Inflammatory macrophage (primary cell): Measurements from ENCODE around the gene MARK2.

Experiments
- DNase-seq, 2 donors: peaks; one replicate each; pipeline ENCODE4 v3.0.0-alpha.2; 2020 to 2022

The MARK2 gene

GRCh38 chr11:63829823-63830489 is 9.0 kb upstream of the MARK2 start:
- no peak for DNase-seq

- DNase-seq = no peak
These were observed 7.6 kb upstream of the MARK2 start for GRCh38 chr11:63831326-63831725.

DNA sequence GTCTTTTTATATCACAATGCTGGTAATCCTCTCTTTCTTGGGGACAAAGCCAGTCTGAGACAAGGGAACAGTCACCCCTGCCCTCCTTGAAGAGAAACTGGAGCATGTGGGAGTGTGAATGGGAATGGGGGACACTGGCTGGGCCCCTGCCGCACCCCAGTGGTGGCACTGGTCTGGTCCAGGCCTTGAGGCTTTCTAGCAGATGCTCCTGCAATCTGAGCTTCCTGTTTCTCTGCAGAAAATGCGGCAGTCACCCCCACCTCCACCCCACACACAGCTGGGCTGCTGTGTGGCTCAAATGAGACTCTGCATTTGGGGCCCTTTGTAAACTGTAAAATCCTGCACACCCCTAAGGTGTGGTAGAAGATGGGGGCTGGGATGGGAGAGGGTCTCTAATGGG is 6.6 kb upstream of the MARK2 start:
- peak; percentile 56 to 79 for DNase-seq

- no peak for DNase-seq
These were observed 5.9 kb upstream of the MARK2 start for GRCh38 chr11:63833048-63833447.

DNA sequence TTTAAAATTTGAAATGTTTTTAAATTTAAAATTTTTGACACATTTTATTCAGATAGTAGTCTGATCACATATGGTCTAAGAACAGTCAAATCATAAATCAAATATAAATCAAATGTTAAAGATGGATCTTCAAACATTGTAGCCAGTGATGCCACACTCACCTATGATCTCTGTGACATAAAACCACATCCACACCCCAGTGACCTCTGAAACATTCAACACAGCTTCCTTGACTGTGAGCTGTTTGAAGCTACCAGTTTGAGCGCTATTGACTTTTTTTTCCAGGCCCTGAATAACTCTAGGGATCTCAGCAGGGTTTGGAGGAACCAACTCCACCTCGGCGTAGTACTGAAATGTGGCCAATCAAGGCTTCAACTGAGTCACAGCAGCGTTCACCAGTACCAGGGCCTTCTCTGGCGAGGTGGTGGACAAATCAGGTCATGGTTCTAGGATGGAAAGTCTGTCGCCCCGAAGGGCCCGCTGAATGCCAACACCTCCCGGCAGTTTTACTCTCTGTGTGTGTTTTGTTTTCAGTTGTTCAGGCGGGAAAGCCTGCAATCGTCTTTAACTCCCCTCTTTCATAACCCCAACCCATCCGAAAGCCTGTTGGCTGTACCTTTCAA is 4.3 kb upstream of the MARK2 start:
- DNase-seq = no peak

DNA sequence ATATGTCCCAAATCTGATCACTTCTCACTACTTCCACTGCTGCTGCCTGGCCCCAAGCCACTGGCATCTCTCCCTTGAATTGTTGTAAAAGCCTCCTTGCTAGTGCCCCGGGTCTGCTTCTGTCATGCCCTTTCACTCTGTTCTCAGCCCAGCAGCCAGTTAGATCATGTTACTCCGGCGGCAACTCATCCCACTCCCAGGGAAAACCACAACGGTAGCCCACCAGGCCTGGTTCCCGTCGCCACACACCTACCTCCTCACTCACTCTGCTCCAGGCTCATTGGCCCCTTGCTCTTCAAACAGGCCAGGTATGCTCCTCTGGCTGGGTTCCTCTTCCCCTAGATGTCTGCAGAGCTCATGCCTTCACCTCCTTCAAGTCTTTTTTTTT is 3.8 kb upstream of the MARK2 start:
- DNase-seq = no peak

DNA sequence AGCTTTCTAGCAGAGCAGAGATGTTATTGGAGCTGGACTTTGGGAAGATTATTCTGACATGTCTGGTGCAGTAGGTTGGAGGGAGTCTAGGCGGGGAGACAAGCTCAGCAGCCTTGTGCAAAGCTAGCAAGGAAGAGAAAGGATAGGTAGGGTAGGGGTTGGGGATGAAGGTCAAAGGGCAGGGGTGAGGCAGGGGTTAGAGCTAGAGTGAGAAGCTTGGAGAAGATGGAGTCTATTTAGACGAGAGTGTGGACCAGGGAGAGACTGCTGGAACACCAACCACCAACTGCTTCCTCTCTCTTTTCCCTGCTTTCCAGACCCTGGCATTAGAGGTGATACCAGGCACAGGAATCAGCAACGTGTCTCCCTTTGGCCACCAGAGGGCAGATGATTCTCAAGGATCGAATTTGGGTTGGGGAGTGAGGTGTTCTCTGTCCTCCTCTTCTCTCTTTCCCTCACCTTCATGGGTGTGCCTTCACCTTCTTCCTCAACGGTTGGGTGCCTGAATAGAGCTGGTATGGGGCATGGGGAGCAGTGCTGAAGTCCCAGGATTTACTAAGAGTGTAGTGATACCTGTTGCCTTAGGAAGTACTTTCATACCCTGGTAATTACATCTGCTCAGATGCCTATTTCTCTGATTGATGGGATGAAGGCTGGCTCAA is 1.8 kb upstream of the MARK2 start:
- DNase-seq = peak; percentile 71 to 72

DNA sequence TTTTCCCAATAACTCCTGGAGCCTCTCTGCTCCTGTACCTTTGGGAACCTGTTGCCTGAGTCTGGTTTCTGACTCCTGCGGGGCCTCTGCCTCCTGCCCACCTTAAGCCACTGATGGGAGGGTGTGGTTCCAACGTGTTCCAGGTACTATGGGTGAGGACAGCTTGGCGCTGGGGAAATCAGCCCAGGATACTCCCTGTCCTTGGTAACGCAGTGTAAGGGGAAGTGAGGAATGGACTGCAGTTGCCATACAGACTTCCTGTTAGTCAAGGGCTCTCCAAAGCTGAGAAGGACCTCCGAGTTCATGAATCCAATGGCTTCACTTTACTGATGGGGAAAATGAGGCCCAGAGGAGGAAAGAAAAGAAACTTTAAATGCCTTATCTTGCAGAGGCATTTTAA is 1.2 kb upstream of the MARK2 start:
- peak; percentile 61 to 71 for DNase-seq

- DNase-seq = no peak
These were observed 696 bp upstream of the MARK2 start for GRCh38 chr11:63838150-63838677.

GRCh38 chr11:63839508-63840355 is 822 bp downstream of the MARK2 start:
- DNase-seq = peak; percentile 41

DNA sequence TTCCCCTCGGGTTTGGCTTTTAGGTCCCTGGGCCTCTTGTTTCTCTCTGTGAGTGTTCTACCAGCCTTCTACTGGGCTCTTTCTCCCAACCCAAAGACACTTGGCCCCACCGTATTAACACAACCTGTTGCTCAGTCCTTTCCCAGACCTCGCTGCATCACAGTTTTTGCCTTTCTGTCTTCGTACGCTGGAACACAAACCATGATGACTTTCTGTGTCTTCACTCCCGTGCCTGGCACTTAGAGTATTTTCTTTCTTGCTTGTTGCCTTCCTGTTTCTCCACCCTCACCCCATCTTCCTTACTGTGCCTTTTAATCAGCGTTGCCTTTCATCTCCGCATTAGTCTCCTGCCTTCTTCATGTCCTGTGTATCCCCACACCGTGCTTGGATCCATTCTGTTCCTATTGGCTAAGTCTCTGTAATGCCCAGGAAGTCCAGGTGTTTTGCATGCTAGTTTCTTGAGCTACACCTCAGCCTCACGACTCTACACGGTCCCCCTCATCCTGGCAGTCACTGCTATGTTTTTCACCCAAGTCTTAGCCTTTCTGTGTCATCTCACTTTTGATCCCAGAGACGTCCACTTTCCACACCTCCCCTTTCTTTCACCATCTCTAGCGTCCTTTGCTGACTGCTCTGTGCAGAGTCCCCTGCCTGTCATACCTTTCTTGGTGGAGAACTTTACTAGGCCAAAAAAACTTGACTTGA is 1.6 kb downstream of the MARK2 start:
- DNase-seq = no peak

DNA sequence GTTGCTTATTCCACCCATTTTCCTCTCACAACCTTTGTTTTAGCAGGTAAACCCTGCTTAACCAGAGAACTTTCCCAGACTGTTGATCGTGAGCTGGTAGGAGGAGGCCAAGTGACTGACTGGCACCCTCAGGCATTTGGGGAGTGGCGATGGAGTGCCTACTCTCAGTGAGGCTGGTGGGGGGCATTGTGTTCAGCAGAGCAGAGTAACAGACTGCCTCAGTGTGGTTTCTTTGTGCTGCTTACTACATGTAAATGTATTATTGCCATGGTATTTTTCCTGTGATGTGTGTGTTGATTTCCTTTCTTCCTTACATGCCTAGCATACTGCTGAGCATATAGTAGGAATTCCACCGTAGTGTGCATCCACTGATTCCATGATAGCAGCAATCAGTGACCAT is 2.6 kb downstream of the MARK2 start:
- no peak for DNase-seq

- no peak for DNase-seq
These were observed 4.1 kb downstream of the MARK2 start for GRCh38 chr11:63843041-63843440.

- DNase-seq = no peak
These were observed 5.9 kb downstream of the MARK2 start for GRCh38 chr11:63844836-63845235.

GRCh38 chr11:63845303-63845702 is 6.4 kb downstream of the MARK2 start:
- DNase-seq = peak; percentile 69 to 70

GRCh38 chr11:63845911-63846310 is 7.0 kb downstream of the MARK2 start:
- no peak for DNase-seq

DNA sequence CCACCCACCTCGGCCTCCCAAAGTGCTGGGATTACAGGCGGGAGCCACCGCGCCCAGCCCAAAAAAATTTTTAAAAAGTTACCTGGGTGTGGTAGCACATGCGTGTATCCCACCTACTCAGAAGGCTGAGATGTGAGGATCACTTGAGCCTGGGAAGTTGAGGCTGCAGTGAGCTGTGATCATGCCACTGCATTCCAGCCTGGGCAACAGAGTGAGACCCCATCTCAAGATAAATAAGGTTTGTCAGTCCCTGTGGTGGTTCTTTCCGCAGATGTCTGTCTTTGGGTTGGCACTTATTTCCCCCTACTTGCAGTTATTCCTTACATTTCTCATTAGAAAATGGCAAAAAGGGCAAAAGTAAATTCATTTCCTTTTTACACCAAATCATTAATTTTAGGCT is 8.0 kb downstream of the MARK2 start:
- no peak for DNase-seq

DNA sequence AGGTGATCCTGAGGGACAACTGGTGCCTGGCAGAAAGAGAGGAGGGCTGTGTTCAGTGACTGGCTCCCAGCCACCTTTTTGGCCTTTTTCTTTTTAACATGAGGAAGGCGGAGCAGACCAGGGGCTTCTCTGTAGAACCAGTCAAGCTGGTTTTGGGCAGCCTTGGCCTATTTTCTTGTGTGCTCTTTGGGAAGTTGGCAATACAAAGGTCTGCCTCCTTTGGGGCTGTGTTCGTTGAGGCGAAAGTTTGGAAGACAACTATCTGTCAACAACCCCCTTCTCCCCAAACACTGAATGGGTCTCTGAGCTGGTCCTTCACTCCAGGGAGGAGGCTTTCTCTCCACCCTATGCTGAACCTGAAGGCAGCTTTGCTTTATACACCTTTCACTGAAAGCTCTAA is 8.5 kb downstream of the MARK2 start:
- no peak for DNase-seq

- DNase-seq = no peak
These were observed 10.8 kb downstream of the MARK2 start for GRCh38 chr11:63849691-63850090.

DNA sequence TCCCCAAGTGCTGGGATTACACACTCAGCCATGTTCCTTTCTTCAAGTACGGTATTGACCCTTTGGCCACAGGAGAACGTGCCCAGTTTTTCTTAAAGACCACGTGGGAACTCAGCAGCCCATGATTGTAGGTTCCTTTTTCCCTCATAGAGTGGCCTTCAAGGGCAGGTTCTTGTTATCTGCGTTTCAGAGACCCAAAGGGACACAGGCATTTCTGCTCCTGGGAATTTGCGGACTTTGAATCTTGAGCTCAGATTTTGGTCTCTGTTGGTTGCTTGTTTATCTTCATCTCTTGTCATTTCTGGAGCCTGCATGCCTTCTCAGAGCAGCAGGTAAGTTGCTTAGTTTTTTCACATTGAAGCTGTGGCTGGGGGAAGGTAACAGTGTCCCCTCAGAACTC is 12.0 kb downstream of the MARK2 start:
- DNase-seq = no peak

- no peak for DNase-seq
These were observed 12.5 kb downstream of the MARK2 start for GRCh38 chr11:63851364-63851763.

GRCh38 chr11:63853476-63853875 is 14.6 kb downstream of the MARK2 start:
- DNase-seq = peak; percentile 40 to 43
